ENCODE measurements around the gene GLIPR1L2. TPM values are rescaled to one million over a fixed set of nuclear protein-coding genes. Genes with fewer than 3 reads are reported as not detected.

Gene GLIPR1L2
- total RNA-seq, 2 experiments from 2014 or later: 0.17 to 0.24 TPM

DNA sequence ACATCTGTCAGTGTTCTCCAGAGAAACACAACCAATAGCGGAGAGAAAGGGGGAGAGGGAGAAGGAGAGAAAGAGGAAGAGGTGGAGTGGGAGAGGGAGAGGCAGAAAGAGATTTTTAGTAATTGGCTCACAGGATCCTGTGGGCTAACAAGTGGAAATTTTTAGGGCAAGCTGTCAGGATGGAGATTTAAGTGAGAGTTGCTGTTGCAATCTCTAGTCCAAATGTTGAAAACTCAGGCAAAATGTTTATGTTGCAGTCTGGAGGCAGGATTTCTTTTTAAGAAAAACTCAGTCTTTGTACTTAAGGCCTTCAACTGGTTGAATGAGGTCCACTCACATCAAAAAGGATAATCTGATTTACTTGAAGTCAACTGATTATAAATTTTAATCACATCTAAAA is 12.5 kb upstream of the GLIPR1L2 start:
- intact Hi-C loops (cut with micrococcal nuclease): no loop called here
- Mint-ChIP-seq H3K36me3 (no peaks in the 10 kb centered on the region), H3K4me1 (ENCODE audit: low read depth) (no peaks in the 10 kb centered on the region), H3K27me3 (no peaks in the 10 kb centered on the region), H3K27ac (no peak overlapping the region), H3K4me3 (no peak overlapping the region), H3K9me3 (no peaks in the 10 kb centered on the region)
- ChIA-PET CTCF (no interaction called here), POLR2A (no interaction called here)
- no peak for DNase-seq

DNA sequence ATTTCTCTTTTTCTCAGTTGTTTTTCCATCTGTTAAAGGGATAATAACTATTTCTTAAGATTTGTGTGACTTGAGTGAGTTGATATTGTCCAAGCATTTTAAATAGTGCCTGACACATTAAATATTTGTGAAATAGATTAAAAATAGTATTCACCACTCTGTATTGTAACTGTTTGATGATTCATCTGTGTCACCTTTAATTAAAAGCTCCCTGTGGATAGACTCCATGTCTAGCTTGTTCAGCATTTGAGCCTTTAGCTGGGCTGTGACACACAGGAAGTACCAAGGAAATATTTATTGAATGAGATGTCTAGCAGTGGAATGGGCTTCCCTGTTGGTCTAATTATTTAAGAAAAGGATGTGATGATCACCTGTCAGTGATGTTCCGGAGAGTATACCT is 1.8 kb upstream of the GLIPR1L2 start:
- Mint-ChIP-seq H3K27me3 (no peaks in the 10 kb centered on the region), H3K27ac (peak overlapping the region; percentile 93), H3K36me3 (no peaks in the 10 kb centered on the region), H3K9me3 (peaks cover 4% of the 10 kb centered on the region), H3K4me1 (ENCODE audit: low read depth) (peaks cover 34% of the 10 kb centered on the region), H3K4me3 (no peak overlapping the region)
- ChIA-PET POLR2A (no interaction called here), CTCF (no interaction called here)
- no peak for DNase-seq
- intact Hi-C loops (cut with micrococcal nuclease): no loop called here

DNA sequence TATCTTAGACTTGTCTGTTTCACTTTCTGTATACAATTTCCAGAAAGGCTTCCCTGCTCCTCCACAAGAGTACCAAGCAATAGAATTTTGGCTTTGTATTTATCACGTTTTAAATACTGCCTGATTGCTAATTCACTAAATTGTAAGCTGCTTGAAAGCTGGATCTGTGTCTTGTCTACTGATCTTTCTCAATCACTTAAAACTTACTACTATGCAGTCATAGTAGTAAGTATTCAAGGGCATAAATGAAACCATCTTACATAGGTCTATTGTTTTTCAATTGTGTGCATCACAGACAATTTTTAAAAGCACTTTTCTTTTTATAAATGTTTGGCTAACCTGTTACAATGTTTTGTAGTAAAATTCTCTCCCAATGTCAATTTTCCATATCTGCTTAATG is 1.2 kb upstream of the GLIPR1L2 start:
- no peak for DNase-seq
- ChIA-PET POLR2A (no interaction called here), CTCF (interaction anchor here (2.5 kb wide), 1 partner anchor 90 kb away, joined by 22 read pairs; the partner anchor contains the start of gene GLIPR1)
- Mint-ChIP-seq H3K36me3 (no peaks in the 10 kb centered on the region), H3K27me3 (no peaks in the 10 kb centered on the region), H3K4me1 (ENCODE audit: low read depth) (peaks cover 34% of the 10 kb centered on the region), H3K4me3 (peak overlapping the region; percentile 86), H3K9me3 (peaks cover 4% of the 10 kb centered on the region), H3K27ac (peak overlapping the region; percentile 93)
- intact Hi-C loops (cut with micrococcal nuclease): loop anchor here (2.0 to 5.0 kb wide), 2 partner anchors 631 to 852 kb away; partner anchors contain the start of gene ATXN7L3B

DNA sequence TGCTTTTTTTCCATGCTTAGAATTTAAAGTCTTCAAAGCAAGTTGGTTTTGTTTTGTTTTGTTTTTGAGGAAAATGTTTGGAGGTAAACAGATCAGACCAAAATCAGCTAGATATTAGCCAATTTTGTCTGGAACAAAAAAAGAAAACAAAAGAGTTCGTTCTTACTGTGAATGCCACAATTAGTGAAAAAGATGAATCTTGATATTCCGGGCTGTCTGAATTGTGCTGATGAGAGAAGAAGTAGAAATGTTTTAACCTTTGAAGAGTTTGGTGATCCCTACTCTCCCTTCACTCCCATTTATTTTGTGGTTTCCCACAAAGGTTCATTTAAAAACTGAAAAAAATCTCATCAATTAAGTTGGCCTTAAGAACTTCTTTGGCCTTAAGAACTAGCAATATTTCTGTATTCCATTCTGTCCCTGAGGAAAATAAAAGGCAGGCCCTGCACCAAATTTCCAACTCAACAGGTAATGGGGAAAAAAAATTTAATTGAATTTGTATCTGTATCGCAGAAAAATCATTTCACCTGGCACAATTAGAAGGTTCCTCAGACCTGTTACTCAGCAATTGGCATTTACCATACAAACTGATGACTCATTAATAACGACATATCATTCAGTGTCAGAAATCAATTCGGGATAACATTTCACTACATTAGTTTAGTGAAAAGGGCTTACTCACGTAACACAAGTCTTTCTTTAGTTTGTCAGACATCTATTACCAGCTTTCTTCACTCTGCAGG is 562 bp upstream of the GLIPR1L2 start:
- Mint-ChIP-seq H3K9me3 (peaks cover 4% of the 10 kb centered on the region), H3K4me1 (ENCODE audit: low read depth) (peaks cover 34% of the 10 kb centered on the region), H3K36me3 (no peaks in the 10 kb centered on the region), H3K4me3 (peak overlapping the region; percentile 86), H3K27ac (peak overlapping the region; percentile 93), H3K27me3 (no peaks in the 10 kb centered on the region)
- POLR2A ChIA-PET: interaction anchor here (0.6 to 1.6 kb wide), 5 partner anchors 88 to 641 kb away, joined by 3 to 5 read pairs (median 3); partner anchors contain the start of gene PHLDA1
- intact Hi-C loops (cut with micrococcal nuclease): loop anchor here (2.0 to 5.0 kb wide), 2 partner anchors 630 to 853 kb away; partner anchors contain the start of gene ATXN7L3B
- CTCF ChIA-PET: interaction anchor here (0.7 to 2.5 kb wide), 12 partner anchors 10 to 641 kb away, joined by 3 to 22 read pairs (median 6); partner anchors contain the start of genes GLIPR1, GLIPR1L1 and PHLDA1
- no peak for DNase-seq

DNA sequence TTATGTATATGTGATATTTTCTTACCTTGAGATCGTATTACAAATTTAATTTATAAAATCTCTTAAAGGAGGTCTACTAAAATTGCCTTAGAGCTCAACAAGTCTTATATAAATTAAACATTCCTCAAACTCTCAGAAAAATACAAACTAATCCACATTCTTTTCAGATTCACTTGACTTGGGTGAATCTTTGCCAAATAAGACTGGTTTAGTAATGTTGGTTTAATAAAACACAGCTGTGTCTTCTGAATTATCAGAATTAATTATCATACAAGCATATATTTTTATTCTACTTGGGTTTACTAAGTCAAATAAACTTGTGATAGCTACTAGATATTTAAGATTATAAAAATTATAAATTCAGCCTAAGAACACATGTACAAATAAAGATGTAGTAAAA is 13.3 kb downstream of the GLIPR1L2 start:
- intact Hi-C loops (cut with micrococcal nuclease): no loop called here
- ChIA-PET POLR2A (no interaction called here), CTCF (interaction anchor here (0.6 to 1.6 kb wide), 2 partner anchors 13 to 601 kb away, joined by 4 to 8 read pairs; partner anchors contain the start of gene GLIPR1L2)
- Mint-ChIP-seq H3K4me1 (ENCODE audit: low read depth) (no peaks in the 10 kb centered on the region), H3K36me3 (no peaks in the 10 kb centered on the region), H3K4me3 (no peak overlapping the region), H3K27ac (no peak overlapping the region), H3K27me3 (no peaks in the 10 kb centered on the region), H3K9me3 (no peaks in the 10 kb centered on the region)
- DNase-seq: no peak

DNA sequence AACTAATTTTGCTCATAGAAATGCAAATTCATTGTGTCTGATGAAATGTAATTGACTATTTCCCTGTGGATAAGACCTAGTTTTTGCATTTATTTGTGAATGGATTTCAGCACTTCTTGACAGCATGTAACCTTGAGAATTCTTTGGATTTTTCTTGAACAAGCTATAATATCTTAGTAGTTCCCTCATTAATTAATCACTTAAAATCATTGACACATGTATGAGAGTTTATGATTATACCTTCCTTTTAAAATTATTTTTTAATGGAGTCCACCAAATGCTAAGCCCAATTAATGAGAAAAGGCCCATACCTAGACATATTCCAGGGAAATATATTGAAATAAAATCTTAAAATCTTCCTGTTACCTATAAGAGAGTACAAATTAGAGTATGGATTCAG is 16.8 kb downstream of the GLIPR1L2 start:
- ChIA-PET POLR2A (no interaction called here), CTCF (interaction anchor here (1.0 kb wide), 2 partner anchors 16 to 24 kb away, joined by 3 to 4 read pairs; no protein-coding TSS in a partner anchor)
- intact Hi-C loops (cut with micrococcal nuclease): no loop called here
- DNase-seq: no peak
- H3K9me3 Mint-ChIP-seq: no peaks in the 10 kb centered on the region
- H3K27ac Mint-ChIP-seq: no peak overlapping the region
- no peaks in the 10 kb centered on the region for H3K27me3 Mint-ChIP-seq
- H3K4me1 Mint-ChIP-seq (ENCODE audit: low read depth): no peaks in the 10 kb centered on the region
- H3K4me3 Mint-ChIP-seq: no peak overlapping the region
- H3K36me3 Mint-ChIP-seq: no peaks in the 10 kb centered on the region

DNA sequence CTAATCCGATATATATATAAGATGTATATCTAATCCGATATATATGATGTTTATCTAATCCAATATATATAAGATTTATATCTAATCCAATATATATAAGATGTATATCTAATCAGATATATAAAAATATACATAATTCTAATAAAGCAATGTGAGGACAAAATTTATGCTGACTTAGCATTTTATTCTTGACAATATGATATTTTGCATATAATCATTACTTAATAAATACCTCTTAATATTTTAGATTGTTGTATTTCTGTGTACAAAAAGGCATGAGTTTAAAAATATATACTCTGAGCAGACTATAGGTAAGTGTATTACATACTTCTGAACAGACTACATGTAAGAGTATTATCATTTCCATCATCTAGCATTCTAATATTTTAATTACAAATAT is 18.9 kb downstream of the GLIPR1L2 start:
- intact Hi-C loops (cut with micrococcal nuclease): no loop called here
- Mint-ChIP-seq H3K4me1 (ENCODE audit: low read depth) (no peaks in the 10 kb centered on the region), H3K4me3 (no peak overlapping the region), H3K9me3 (no peaks in the 10 kb centered on the region), H3K27me3 (no peaks in the 10 kb centered on the region), H3K36me3 (no peaks in the 10 kb centered on the region), H3K27ac (no peak overlapping the region)
- ChIA-PET POLR2A (no interaction called here), CTCF (no interaction called here)
- no peak for DNase-seq

DNA sequence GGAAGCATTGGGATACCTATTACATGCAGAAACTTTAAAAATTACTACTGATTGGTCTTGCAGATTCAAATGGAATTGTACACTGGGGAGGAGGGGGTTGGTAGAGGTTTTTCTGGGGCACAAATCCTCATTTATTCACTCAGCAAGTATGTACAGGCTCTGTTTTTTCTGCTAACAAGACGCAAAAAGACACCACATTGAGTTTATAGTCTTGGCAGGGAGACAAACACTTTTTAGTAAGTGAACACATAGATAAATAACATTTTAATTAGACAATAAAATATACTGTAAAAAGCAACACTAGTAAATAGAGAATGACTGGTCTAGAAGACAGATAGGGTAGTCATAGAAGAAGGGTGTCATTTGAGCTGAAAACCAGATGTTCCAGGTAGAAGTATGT is 23.8 kb downstream of the GLIPR1L2 start:
- Mint-ChIP-seq H3K9me3 (peaks cover 3% of the 10 kb centered on the region), H3K27me3 (no peaks in the 10 kb centered on the region), H3K27ac (no peak overlapping the region), H3K36me3 (no peaks in the 10 kb centered on the region), H3K4me1 (ENCODE audit: low read depth) (no peaks in the 10 kb centered on the region), H3K4me3 (no peak overlapping the region)
- intact Hi-C loops (cut with micrococcal nuclease): no loop called here
- ChIA-PET CTCF (no interaction called here), POLR2A (no interaction called here)
- DNase-seq: no peak

DNA sequence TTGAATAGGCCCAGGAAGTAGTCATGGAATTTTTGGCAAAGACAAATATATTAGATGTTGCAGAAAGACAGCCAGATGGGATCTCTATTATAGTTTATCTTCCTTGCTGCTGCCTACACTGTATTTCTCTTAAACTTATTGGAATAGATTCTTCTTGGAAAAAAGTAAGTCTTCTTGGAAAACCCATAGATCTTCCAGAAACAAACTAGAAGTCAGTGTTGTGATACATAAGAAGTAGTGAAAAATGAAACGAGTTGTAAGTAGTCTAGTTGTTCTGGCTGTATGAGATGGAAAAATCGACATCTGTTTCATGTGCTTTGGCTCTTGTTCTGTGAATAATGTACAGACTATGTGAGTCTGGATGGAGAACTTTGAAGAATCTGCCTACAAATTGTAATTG is 29.0 kb downstream of the GLIPR1L2 start:
- no peaks in the 10 kb centered on the region for H3K36me3 Mint-ChIP-seq

DNA sequence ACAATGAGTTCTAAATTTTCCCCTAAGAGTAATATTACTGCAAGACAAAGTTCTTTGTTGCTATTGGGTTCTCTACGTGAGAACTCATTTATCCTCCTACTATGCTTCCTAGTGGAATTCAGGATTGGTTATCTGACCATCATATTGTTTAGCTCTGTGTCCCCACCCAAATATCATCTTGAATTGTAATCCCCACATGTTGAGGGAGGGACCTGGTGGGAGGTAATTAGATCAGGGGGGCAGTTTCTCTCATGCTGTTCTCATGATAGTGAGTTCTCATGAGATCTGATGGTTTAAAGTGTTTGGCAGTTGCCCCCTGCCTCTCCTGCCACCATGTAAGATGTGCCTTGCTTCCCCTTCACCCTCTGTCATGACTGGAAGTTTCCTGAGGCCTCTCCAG is 36.6 kb downstream of the GLIPR1L2 start:
- intact Hi-C loops (cut with micrococcal nuclease): no loop called here
- H3K9me3 Mint-ChIP-seq: peaks cover 33% of the 10 kb centered on the region
- no peaks in the 10 kb centered on the region for H3K4me1 Mint-ChIP-seq (ENCODE audit: low read depth)
- CTCF ChIA-PET: no interaction called here
- POLR2A ChIA-PET: no interaction called here
- no peak for DNase-seq
- H3K27me3 Mint-ChIP-seq: peaks cover 4% of the 10 kb centered on the region
- peaks cover 8% of the 10 kb centered on the region for H3K36me3 Mint-ChIP-seq
- no peak overlapping the region for H3K4me3 Mint-ChIP-seq
- H3K27ac Mint-ChIP-seq: no peak overlapping the region

More for the DNA sequence above, 29.0 kb downstream of the GLIPR1L2 start:
- Mint-ChIP-seq H3K4me3 (no peak overlapping the region), H3K4me1 (ENCODE audit: low read depth) (no peaks in the 10 kb centered on the region), H3K9me3 (peaks cover 3% of the 10 kb centered on the region), H3K27ac (no peak overlapping the region), H3K27me3 (peaks cover 1% of the 10 kb centered on the region)
- CTCF ChIA-PET: interaction anchor here (1.0 to 1.1 kb wide), 2 partner anchors 28 to 89 kb away, joined by 3 to 4 read pairs; partner anchors contain the start of gene GLIPR1L2
- DNase-seq: no peak
- POLR2A ChIA-PET: no interaction called here
- intact Hi-C loops (cut with micrococcal nuclease): no loop called here

DNA sequence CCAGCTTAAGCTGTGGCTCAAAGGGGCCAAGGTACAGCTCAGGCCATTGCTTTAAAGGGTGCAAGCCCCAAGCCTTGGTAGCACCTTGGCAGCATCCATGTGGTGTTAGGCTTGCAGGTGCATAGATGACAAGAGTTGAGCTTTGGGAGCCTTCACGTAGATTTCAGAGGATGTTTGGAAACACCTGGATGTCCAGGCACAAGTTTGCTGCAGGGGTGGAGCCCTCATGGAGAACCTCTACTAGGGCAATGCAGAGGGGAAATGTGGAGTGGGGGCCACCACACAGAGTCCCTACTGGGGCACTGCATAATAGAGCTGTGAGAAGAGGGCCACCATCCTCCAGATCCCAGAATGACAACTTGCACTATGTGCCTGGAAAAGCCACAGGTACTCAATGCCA is 37.9 kb downstream of the GLIPR1L2 start:
- ChIA-PET POLR2A (no interaction called here), CTCF (interaction anchor here (0.6 to 1.3 kb wide), 2 partner anchors 9 to 14 kb away, joined by 3 read pairs; no protein-coding TSS in a partner anchor)
- H3K9me3 Mint-ChIP-seq: peaks cover 33% of the 10 kb centered on the region
- no peak for DNase-seq
- no peaks in the 10 kb centered on the region for H3K4me1 Mint-ChIP-seq (ENCODE audit: low read depth)
- intact Hi-C loops (cut with micrococcal nuclease): no loop called here
- no peak overlapping the region for H3K4me3 Mint-ChIP-seq
- peaks cover 4% of the 10 kb centered on the region for H3K27me3 Mint-ChIP-seq
- peaks cover 8% of the 10 kb centered on the region for H3K36me3 Mint-ChIP-seq
- no peak overlapping the region for H3K27ac Mint-ChIP-seq

DNA sequence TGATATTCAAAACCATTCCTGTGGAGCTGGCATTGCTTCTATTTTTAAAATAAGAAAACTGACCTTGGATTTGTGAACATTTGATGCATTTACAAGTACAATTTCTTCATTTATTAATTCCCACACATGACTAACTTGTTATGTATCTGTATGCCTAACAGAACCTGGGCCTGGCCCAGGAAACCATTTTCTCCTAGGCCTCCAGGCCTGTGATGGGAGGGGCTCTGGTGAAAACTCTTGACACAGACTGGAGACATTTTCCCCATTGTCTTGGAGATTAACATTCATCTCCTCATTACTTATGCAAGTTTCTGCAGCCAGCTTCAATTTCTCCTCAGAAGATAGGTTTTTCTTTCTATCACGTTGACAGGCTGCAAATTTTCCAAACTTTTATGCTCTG is 42.0 kb downstream of the GLIPR1L2 start:
- Mint-ChIP-seq H3K4me1 (ENCODE audit: low read depth) (peaks cover 4% of the 10 kb centered on the region), H3K36me3 (peaks cover 1% of the 10 kb centered on the region), H3K9me3 (peaks cover 28% of the 10 kb centered on the region), H3K27me3 (no peaks in the 10 kb centered on the region), H3K27ac (no peak overlapping the region), H3K4me3 (no peak overlapping the region)
- POLR2A ChIA-PET: no interaction called here
- intact Hi-C loops (cut with micrococcal nuclease): no loop called here
- CTCF ChIA-PET: no interaction called here
- no peak for DNase-seq
